A673 (cell line): Measurements from ENCODE around the gene FRMPD4. TPM values are rescaled to one million over a fixed set of nuclear protein-coding genes. Genes with fewer than 3 reads are reported as not detected.

Source experiments
- BruUV-seq: library from RNA; stranded (reverse); fragments of 400-500 nt; replicated peaks from 2 replicates; lab custom pipeline; 2021; lab: Mats Ljungman, UMichigan
- CTCF ChIA-PET: fragments of 300-600 bp; sonication (Branson Sonifier 250); formaldehyde crosslinking; loops from one replicate; lab custom pipeline; 2022; ENCODE audit warnings: antibody characterized with exemption; lab: Charles Lee
- POLR2A ChIA-PET: fragments of 300-600 bp; sonication (Branson Sonifier 250); formaldehyde crosslinking; loops from one replicate; lab custom pipeline; 2022; ENCODE audit warnings: antibody characterized with exemption; ENCODE audit not compliant: low non-redundant PET; lab: Charles Lee
- DNase-seq: peaks from one replicate; pipeline ENCODE4 v3.0.0-alpha.2; 2015; ENCODE audit warnings: low spot score
- H3K27ac ChIP-seq: fragments of 200-600 bp; sonication (generic); 2 replicates; pipeline ENCODE4 v1.5.1; 2016; ENCODE audit warnings: mixed run types, low read depth, mild to moderate bottlenecking, mixed read lengths, antibody characterized with exemption, low read length; ENCODE audit not compliant: poor library complexity, severe bottlenecking
- H3K27me3 ChIP-seq: fragments of 200-600 bp; sonication (generic); replicated peaks from 2 replicates; pipeline ENCODE4 v1.6.1; 2017; ENCODE audit warnings: mixed run types, low read depth, mild to moderate bottlenecking, mixed read lengths, antibody characterized with exemption, low read length; ENCODE audit not compliant: insufficient read depth, poor library complexity
- H3K36me3 ChIP-seq: fragments of 200-600 bp; sonication (generic); 2 replicates; pipeline ENCODE4 v1.6.1; 2016; ENCODE audit warnings: mixed run types, mild to moderate bottlenecking, mixed read lengths, antibody characterized with exemption, low read length; ENCODE audit not compliant: insufficient read depth, poor library complexity, severe bottlenecking
- H3K4me1 ChIP-seq: fragments of 200-600 bp; sonication (generic); 2 replicates; pipeline ENCODE4 v1.6.1; 2017; ENCODE audit warnings: mixed run types, mild to moderate bottlenecking, mixed read lengths, antibody characterized with exemption, low read length; ENCODE audit not compliant: insufficient read depth, poor library complexity, severe bottlenecking
- H3K4me3 ChIP-seq: fragments of 200-600 bp; sonication (generic); 2 replicates; pipeline ENCODE4 v1.5.1; 2016; ENCODE audit warnings: low read depth, mixed run types, mild to moderate bottlenecking, mixed read lengths, low read length; ENCODE audit not compliant: poor library complexity, severe bottlenecking
- H3K9me3 ChIP-seq: fragments of 200-600 bp; sonication (generic); 2 replicates; pipeline ENCODE4 v1.6.1; 2016; ENCODE audit warnings: mixed run types, low read depth, mild to moderate bottlenecking, mixed read lengths, antibody characterized with exemption, low read length; ENCODE audit not compliant: poor library complexity, severe bottlenecking
- EZH2 ChIP-seq: fragments of 200-600 bp; sonication (generic); IDR thresholded peaks from 2 replicates; pipeline ENCODE4 v1.6.1; 2017; ENCODE audit warnings: borderline replicate concordance, low read depth, mild to moderate bottlenecking, mixed read lengths, antibody characterized with exemption, low read length; ENCODE audit not compliant: poor library complexity, severe bottlenecking
- intact Hi-C: fragments of 100-400 bp; cut with micrococcal nuclease; formaldehyde crosslinking; loops from one replicate; pipeline ENCODE4 v1.10.0; 2022; ENCODE audit not compliant: unreplicated experiment
- total RNA-seq: library from RNA; stranded (reverse); gene quantifications from 2 replicates; pipeline ENCODE4 v1.2.3, GENCODE V29; 2021
- TF ChIP-seq, protein P1 (sequence below): fragments of 300-800, 200-600 bp; sonication (generic); conservative IDR thresholded peaks from 2 replicates; pipeline ENCODE4 v1.5.1; 2017; ENCODE audit warnings: low read depth, mild to moderate bottlenecking, antibody characterized with exemption, low read length, moderate library complexity, mixed read lengths

The FRMPD4 gene
- total RNA-seq, 1 experiment from 2014 or later = not detected

DNA sequence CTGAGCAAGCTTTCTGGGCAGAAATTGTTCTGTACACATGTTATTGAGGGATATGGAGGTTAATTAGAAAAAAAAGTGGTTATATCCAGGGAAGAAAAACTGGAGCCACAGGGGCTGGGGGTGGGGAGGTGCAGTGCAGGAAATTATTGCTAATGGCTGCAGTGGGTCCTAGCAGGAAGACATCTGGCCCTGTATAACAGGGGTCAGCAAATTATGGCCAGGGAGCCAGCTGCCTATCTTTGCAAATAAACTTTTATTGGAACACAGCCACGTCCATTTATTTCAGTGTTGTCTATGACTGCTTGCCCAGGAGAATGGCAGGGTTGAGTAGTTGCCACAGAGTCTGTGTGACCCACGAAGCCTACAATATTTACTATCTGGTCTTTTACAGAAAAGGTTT is 629.6 kb downstream of the FRMPD4 start:
- Histone ChIP-seq H3K36me3 (no peaks in the 10 kb centered on the region), H3K27me3 (peaks cover 29% of the 10 kb centered on the region), H3K9me3 (no peaks in the 10 kb centered on the region), H3K4me1 (no peaks in the 10 kb centered on the region), H3K4me3 (no peak overlapping the region), H3K27ac (no peak overlapping the region)
- POLR2A ChIA-PET = no interaction called here
- intact Hi-C loops = no loop called here
- no peak for TF ChIP-seq EZH2
- TF ChIP-seq, protein P1, sequence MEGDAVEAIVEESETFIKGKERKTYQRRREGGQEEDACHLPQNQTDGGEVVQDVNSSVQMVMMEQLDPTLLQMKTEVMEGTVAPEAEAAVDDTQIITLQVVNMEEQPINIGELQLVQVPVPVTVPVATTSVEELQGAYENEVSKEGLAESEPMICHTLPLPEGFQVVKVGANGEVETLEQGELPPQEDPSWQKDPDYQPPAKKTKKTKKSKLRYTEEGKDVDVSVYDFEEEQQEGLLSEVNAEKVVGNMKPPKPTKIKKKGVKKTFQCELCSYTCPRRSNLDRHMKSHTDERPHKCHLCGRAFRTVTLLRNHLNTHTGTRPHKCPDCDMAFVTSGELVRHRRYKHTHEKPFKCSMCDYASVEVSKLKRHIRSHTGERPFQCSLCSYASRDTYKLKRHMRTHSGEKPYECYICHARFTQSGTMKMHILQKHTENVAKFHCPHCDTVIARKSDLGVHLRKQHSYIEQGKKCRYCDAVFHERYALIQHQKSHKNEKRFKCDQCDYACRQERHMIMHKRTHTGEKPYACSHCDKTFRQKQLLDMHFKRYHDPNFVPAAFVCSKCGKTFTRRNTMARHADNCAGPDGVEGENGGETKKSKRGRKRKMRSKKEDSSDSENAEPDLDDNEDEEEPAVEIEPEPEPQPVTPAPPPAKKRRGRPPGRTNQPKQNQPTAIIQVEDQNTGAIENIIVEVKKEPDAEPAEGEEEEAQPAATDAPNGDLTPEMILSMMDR = no peak
- BruUV-seq = no TSS peak
- CTCF ChIA-PET = no interaction called here
- DNase-seq = no peak

DNA sequence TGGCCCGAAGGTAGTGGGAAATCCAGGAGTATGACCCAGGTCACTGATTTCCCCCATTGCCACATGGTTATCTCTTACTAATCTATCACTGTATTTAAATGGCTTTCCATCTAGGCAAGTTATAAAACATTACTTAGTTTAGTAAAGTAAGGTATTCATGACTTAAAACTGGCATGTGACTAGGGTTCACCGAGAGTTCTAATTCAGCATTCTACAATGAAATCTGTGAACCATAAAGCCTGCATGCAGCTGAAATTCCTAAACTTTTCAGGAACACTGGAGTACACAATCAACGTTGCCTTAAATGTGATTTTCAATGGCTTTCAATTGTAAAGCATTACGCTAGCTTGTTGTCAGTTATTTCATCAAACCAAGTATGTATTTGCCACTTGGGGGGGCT is 630.2 kb downstream of the FRMPD4 start:
- no peak overlapping the region for H3K4me3 ChIP-seq
- H3K36me3 ChIP-seq = no peaks in the 10 kb centered on the region
- no peak overlapping the region for H3K27ac ChIP-seq
- DNase-seq = no peak
- ChIA-PET POLR2A (interaction anchor here (0.6 kb wide), 1 partner anchor 119 kb away, joined by 3 read pairs; no protein-coding TSS in a partner anchor), CTCF (no interaction called here)
- peaks cover 35% of the 10 kb centered on the region for H3K27me3 ChIP-seq
- H3K4me1 ChIP-seq = no peaks in the 10 kb centered on the region
- intact Hi-C loops = no loop called here
- BruUV-seq = no TSS peak
- TF ChIP-seq EZH2 = no peak
- TF ChIP-seq, protein P1 = 0 out of 2 replicates have a peak, but pooled peaks have one; percentile 7
- no peaks in the 10 kb centered on the region for H3K9me3 ChIP-seq

DNA sequence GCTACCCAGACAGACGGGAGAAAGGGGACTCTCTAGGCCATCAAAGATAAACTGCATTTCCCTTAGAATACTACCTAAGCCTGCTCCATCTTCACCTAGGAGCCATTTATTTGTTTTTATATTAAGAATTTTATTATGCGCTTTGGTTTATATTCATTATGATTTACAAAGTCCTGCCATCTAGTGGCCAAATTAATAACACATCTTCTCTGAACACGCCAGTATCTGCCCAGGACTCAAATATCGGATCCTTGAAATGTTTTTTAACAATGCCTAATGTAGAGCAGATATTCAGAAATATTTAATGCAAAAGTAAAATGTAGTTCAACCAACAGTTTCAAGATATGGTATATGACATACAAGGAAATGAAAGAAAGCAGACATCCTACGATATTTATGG is 632.2 kb downstream of the FRMPD4 start:
- intact Hi-C loops = no loop called here
- H3K9me3 ChIP-seq = no peaks in the 10 kb centered on the region
- no peak for TF ChIP-seq EZH2
- TF ChIP-seq, protein P1 = peak; percentile 73
- DNase-seq = peak; percentile 43
- no peaks in the 10 kb centered on the region for H3K4me1 ChIP-seq
- BruUV-seq = no TSS peak
- H3K36me3 ChIP-seq = no peaks in the 10 kb centered on the region
- POLR2A ChIA-PET = no interaction called here
- H3K4me3 ChIP-seq = no peak overlapping the region
- no peak overlapping the region for H3K27ac ChIP-seq
- CTCF ChIA-PET = interaction anchor here (1.6 kb wide), 1 partner anchor 20 kb away, joined by 6 read pairs; the partner anchor contains the start of gene PRPS2
- H3K27me3 ChIP-seq = peaks cover 50% of the 10 kb centered on the region
